Testis (tissue), 2 donors: ENCODE data around the gene TIMM23.
"Not testable (repeated sequence)": the region's sequence is repeated elsewhere in the genome, so short reads cannot be mapped to it uniquely, and the experiment has no call there.

ENCODE experiments used
- POLR2A ChIP-seq: fragments of 450-650 bp; IDR thresholded peaks from one replicate; pipeline ENCODE4 v1.6.1; 2017; ENCODE audit warnings: antibody characterized with exemption, mild to moderate bottlenecking, moderate library complexity
- TF ChIP-seq, protein P1 (sequence below), 3 experiments: fragments of 450-650 bp in 2 of 3; fragments of 200-600 bp in 1 of 3; sonication (generic) in 1 of 3; IDR thresholded peaks; one replicate each; pipeline ENCODE4 v1.5.1; 2016 to 2019; ENCODE audit warnings: antibody characterized with exemption in 3 of 3, mild to moderate bottlenecking in 2 of 3, moderate library complexity in 1 of 3

DNA sequence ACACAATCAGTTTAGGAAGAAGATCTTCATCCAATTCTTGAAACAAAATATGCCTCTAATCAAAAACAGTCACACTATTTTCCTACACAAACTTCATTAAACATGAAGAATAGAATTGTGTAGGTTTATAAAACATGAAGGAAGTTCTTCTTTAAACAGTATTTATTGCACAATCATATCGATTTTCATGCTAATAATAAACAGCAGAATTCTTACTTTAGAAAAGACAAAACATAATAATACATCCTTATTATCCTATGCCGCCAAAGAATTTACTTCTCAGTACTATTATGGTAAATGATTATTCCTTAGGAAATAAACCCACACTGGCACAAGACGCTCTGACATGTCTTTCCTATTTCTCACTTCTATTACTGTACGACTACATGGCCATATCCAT is 41.0 kb upstream of the TIMM23 start:
- TF ChIP-seq, protein P1, sequence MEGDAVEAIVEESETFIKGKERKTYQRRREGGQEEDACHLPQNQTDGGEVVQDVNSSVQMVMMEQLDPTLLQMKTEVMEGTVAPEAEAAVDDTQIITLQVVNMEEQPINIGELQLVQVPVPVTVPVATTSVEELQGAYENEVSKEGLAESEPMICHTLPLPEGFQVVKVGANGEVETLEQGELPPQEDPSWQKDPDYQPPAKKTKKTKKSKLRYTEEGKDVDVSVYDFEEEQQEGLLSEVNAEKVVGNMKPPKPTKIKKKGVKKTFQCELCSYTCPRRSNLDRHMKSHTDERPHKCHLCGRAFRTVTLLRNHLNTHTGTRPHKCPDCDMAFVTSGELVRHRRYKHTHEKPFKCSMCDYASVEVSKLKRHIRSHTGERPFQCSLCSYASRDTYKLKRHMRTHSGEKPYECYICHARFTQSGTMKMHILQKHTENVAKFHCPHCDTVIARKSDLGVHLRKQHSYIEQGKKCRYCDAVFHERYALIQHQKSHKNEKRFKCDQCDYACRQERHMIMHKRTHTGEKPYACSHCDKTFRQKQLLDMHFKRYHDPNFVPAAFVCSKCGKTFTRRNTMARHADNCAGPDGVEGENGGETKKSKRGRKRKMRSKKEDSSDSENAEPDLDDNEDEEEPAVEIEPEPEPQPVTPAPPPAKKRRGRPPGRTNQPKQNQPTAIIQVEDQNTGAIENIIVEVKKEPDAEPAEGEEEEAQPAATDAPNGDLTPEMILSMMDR (IDR thresholded peaks at IDR 0.05): not testable (repeated sequence)
- not testable (repeated sequence) for TF ChIP-seq POLR2A
